Ovary (tissue), 3 donors: ENCODE measurements around the gene GPR151.

Source experiments
- CTCF ChIP-seq, 3 donors: fragments of 450-650 bp in 2 of 3; fragments of 200-600 bp in 1 of 3; IDR thresholded peaks; one replicate each; pipeline versions ENCODE4 v1.5.1 to v1.8.0; 2016 to 2022; ENCODE audit warnings: antibody characterized with exemption in 3 of 3, mild to moderate bottlenecking in 1 of 3
- POLR2A ChIP-seq: fragments of 450-650 bp; IDR thresholded peaks from one replicate; pipeline ENCODE4 v1.6.1; 2017; ENCODE audit warnings: antibody characterized with exemption, mild to moderate bottlenecking, moderate library complexity
- donor health status: DM: no; HTN: no; CAD: no.

- TF ChIP-seq CTCF (IDR thresholded peaks at IDR 0.05) (no peak), POLR2A (no peak)
Measured at GRCh38 chr5:146490089-146490843, 25.7 kb downstream of the GPR151 start.
